ENCODE data around the gene NT5E.
"Not testable (repeated sequence)": the region's sequence is repeated elsewhere in the genome, so short reads cannot be mapped to it uniquely, and the experiment has no call there.

NT5E gene

DNA sequence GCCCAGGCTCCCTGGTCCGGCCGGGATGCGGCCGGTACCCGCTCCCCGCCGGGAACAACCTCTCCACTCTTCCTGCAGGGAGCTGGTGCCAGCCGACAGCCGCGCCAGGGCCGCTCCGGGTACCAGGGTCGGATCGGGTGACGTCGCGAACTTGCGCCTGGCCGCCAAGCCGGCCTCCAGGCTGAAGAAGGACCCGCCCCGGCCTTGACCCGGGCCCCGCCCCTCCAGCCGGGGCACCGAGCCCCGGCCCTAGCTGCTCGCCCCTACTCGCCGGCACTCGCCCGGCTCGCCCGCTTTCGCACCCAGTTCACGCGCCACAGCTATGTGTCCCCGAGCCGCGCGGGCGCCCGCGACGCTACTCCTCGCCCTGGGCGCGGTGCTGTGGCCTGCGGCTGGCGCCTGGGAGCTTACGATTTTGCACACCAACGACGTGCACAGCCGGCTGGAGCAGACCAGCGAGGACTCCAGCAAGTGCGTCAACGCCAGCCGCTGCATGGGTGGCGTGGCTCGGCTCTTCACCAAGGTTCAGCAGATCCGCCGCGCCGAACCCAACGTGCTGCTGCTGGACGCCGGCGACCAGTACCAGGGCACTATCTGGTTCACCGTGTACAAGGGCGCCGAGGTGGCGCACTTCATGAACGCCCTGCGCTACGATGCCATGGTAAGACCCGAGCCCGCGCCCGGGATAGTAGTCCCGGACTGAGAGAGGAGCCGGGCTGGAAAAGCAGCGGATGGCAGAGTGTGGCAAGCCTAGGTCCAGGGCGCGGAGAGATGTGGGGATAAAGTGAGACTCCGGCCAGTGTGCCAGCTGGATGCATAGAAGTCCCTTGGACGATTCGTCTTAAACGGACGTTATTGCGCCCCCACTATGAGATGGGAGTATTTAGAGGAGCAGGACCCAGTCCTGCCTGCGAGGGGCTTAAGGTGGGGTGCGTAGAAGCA, at the start of gene NT5E:
Gene NT5E, plus strand, starts transcription at position 266 of the 942 bp plus-strand sequence. Its CDS starts 57 bp downstream, at position 323.
- DNase-seq, result no peak

DNA sequence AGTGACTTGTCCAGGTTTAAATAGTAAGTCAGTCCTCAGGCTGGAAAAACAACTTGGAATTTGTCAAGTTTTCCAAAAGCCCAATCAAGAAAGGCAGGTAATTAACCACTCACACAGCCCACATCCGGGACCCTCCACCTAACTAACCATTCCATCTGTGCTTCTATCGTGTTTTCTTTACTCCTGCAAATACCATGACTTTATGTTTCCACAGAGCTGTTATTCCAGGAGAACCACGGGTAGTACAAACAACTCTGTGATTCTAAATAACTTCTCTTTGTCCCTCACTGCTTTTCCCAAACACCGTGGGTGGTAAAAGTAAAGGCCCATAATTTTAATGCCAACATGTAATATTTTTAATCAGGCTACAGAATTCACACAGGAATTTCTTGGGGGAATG, 49.6 kb upstream of the NT5E start:
- no peak for DNase-seq

DNA sequence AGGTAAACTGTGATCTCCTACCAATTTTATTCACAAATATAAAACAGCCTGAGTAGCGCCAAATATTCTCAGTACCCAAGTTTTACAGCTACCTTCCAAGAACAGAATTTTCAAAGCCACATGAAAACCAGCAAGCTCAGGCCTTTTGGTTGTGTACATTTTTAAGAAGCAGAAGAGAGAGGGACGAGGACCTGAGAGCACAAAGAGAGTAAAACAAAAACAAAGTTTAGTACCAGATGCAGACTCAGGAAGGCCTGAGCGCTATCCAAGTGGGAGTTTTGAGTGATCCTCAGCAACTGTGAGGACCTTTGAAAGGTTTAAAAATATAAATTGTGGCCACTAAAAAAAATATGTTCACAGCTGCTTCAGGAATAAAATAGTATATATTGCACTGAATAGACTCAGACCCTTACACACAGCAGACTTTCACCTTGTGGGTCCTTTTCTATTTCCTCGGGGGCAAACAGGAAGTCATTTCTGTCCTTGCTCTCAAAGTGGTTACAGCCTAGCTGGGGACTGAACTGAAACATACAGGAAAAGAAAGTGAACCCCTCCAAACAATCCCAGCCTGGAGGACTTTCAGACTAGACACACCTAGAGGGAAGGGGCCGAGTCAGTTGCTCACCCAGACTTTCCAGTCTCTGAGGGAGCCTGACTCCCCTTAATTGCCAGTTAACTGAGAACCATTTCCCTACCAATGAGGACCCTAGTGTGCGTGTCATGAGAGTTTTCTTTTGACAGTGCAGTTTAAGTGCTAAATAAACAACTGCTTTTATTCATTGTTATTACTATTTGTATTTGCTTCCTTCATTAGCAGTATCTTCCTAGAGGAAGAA, 48.5 kb upstream of the NT5E start:
- no peak for DNase-seq

DNA sequence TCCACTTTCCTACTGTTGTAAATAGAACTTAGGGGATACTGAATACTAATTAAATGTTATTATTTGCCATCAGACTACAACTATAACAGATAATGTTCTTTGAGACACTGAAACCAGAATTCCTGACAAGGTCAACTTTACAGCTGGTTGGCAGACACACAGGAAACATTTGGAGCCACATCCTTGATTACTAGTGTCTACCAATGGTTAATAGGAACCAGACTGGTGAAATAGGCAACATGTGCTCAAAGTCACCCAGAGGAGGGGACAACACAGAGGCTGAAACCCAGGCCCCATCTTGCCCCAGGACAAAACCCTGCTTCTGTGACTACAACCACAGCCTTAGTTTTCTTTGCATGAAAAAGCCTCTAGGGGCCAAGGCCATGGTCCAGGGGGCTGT, 47.8 kb upstream of the NT5E start:
- no peak for DNase-seq

DNA sequence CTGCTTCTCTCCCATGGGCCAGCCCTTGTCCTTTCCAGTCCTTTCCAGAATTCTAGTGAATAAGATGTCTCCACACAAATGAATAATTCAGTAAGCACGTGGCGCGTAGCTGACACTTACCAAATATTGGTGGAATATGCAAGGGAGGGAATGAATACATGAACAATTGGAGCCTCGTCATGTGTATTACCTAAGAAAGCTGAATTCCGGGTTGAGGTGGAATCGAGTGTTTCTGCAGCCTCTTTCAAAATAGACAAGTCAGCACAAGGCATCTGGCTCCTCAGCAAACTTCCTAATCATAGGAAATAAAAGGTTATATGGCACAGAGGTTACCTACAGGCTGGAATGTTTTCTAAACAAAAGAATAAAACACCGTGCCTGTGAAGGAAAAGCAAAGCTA, 47.0 kb upstream of the NT5E start:
- no peak for DNase-seq

DNA sequence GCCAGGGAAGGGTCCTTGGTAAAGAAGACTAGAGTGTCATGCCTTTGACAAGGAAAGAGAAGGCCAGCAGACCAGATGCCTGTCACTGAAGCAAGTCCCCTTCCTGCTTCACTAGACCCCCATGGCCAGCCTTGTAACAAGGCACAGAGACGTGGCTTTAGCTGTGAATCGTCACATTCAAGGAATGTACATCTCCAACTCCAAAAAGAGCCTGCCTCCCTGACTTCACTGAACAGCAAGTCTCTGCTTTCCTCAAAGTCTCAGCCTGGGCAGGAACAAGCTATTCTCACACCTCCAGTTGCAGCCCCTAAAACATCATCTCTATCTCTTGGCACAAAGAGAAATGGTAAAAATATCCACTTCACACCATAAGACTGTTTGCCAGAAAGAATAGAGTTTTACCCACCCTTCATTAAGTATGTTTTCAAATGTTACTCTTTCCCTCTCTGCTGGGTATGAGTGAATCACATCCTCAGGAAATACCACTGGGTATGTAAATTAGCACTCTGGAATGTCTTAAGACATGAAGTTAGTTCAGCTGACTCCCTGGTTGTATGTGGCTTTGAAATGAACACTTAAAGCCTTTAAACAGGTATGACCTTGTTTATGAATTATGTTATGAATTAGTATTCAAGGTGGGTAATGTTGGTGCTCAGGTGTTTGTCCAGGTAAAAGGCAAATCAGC, 46.4 kb upstream of the NT5E start:
- no peak for DNase-seq

DNA sequence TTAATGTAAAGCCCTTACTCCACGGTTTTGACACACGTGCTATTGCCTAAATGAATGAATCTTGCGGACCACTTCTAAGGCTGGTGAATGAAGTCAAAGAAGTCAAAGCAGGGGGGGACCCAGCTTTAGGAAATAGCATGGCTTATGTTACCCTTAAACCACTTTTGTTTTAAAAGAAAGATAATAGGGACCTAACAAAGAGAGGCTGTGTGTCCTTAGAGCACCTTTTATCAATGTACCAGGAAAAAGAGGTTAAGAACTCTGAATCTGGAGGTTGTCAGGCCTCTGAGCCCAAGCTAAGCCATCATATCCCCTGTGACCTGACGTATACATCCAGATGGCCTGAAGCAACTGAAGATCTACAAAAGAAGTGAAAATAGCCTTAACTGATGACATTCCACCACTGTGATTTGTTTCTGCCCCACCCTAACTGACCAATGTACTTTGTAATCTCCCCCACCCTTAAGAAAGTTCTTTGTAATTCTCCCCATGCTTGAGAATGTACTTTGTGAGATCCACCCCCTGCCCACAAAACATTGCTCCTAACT, 45.8 kb upstream of the NT5E start:
- not testable (repeated sequence) for DNase-seq

DNA sequence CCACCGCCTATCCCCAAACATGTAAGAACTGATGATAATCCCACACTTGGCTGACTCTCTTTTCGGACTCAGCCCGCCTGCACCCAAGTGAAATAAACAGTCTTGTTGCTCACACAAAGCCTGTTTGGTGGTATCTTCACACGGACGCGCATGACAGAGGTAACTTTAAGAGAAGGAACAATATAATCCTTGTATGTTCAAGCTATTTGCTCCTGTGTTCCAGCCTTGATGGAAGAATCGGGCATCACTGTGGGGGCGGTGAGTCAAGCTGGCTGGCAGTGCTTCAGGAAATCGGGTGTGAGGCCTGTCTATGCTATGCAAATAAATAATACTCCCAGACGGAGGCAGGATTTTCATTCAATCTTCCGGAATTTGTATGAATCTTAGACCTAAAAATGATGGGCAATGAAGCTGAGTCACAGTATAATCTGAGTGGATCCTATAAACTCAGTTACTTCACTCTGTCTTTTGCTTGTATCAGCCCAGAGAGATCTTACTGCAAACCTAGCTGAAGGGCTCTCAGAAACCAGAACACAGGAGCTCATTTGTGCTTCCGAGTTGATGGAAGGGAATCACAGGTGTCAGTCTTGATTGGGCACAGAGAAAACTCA, 45.2 kb upstream of the NT5E start:
- DNase-seq, result no peak

DNA sequence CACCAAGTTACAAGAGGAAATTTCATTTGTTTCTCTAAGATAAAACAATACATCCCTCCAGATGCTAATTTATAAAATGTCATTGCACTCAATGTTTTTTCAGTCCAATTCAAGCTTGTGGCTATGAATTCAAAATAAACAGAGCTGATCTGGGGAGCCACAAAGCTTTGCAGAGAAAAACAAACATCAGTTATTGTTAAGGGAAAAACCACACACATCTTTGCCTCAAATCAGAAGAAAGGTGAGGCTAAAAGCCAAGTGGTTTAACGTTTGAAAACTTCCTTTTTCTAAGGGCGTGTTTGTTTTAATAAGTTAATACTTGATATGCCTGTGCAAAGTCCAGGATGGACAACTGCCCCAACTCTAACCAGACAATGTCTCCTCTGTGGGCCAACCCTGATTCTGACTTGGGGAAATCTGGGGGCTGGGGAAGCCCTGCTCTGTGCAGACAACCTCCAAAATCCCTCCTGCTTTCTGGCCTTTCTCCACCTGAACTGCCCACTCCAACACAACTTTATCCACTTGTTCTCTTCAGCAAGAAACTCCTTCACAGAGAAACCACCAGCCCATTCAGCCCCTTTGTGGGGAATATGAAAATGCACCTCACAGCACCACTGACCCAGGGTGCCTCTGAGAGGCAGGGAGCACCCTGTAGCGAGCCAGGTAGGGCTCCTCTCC, 44.6 kb upstream of the NT5E start:
- DNase-seq, result no peak

DNA sequence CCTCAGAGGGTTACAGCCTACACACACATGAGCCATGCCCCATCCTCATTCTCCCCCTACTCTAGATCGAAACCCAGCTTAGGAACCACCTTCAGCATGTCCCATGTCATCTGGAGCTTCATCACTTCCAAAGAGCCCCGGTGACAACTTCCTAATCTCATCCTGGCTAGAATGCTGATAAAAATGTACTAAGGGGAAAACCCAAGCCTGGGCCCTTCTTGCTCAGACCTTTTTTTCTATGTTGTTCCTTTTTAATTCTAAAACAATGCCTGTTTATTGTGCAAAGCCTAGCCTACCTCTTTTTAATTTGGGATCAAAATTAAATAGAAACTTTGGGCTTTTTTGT, 44.1 kb upstream of the NT5E start:
- DNase-seq, result no peak

DNA sequence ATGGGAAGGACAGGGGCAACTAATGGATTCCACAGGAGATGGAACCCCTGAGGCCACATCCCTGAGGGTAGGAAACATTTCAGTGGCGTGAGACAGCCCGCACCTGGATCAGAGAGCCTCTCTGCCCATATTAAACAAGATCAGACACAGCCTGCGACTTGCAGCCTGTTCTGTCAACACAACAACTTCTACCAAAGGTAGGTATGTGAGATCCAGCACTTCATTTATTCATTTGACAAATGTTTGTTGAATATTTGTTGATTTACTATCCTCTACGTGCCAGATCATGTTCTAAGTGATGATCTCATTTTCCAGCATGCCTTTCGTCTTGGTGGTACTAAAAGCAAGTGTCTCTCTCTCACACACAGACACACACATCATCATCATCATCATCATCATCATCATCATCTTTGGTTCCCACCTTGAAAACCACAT, 43.2 kb upstream of the NT5E start:
- no peak for DNase-seq

DNA sequence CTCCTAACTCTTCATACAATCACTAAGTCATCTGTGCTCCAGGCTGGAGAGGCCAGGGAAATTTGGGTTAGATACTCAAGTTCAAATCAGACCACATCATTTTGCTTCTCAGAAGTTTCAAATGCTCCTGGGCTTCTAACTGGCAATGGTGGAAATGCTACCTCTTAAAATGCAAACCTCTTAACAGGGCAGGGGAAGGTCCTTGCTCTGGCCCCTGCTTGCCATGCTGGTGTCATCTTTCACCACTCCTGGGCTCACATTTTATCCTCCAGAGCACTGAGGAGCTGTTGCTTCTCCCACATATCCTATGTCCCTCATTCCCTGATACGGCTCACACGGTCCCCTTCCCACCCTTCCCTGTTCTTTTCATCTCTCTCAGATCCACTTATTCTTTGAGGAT, 41.8 kb upstream of the NT5E start:
- DNase-seq, result no peak

DNA sequence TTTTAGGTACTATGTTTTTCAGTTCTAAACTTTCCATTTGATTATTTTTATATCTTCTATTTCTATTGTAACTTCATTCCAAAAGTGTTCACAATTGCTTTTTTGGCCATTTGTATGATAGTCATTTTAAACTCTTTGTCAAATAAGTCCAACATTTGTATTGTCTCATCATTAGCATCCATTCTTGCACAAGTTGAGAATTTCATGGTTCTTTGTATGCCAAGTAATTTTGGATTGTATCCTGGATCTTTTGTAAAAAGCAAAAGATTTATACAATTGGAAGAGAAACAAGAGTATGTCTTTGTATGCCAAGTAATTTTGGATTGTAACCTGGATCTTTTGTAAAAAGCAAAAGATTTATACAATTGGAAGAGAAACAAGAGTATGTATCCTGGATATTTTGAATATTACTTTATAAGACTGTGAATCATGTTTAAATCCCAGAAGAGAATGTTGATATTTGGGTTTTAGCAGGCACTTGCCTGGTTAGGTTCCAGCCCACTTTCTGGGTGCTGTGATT, 36.9 kb upstream of the NT5E start:
- DNase-seq, result no peak

DNA sequence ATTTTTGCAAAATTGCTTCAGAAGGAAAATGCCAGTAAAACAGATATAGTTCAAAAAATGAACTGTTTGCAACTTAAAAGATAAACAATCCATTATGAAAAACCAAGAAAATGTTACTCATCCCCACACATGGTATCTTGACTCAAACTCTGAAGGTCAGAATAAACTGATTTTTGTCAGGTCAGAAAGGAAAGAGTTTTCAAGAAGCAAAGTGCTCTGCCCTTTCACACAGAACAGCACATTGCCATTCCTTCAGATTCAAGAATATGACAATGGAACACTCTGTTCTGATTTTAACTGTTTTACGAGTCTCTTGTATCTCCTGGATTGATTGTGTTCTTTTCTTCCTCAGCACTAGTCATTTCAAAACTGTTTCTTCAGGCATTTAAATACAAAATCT, 33.8 kb upstream of the NT5E start:
- no peak for DNase-seq

DNA sequence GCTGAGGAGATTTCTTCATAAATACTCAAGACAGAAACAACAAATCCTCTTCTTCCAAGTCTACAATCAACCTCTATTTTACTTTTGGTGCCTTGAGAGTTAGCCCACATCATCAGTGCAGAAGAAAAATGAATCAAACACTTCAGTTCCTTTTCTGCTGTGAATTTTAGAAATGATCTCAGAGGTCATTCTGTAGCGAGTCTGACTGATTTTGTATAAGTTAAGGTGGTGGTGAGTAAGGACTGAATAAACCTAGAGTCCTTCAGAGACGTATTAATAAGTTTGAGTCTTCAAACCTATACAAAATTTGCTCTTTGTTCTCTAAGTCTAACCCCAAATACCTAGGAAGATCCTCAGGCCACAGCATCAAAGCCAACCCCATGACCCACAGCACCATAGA, 33.1 kb upstream of the NT5E start:
- DNase-seq, result no peak

DNA sequence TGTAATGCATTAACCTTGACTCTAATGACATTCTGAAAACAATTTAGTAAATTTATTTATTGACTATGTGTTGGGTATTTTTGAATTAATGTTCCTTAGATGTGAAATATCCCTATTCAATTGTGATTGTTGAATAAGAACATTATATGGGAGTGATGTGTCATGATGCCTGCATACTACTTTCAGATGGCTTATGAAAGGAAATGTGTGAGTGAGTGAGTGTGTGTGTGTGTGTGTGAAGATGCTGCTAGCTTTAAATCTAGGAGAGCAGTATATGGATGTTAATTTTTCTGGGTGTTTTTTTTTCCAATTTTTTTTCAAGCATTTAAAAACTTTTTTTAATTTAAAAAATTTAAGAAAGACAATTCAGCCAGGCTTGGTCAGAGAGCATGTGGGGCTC, 32.5 kb upstream of the NT5E start:
- no peak for DNase-seq

DNA sequence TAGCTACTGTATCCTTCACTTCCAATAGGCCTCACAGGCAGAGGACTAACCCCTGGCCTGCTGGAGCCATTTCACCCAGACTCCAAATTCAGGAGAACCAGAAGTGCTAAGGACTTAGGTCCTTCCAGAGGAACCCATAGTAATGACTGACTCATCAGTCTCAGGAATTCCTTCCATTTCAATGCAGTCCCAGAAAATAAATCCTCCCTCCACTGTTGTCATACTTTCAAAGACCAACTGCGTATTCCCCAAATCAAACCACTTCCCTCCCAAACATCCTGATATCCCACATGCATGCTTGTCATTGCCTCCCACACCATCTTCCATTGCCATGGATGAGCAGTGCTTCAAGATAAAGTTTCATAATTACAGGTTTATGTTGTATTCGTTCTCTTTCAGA, 31.8 kb upstream of the NT5E start:
- no peak for DNase-seq

DNA sequence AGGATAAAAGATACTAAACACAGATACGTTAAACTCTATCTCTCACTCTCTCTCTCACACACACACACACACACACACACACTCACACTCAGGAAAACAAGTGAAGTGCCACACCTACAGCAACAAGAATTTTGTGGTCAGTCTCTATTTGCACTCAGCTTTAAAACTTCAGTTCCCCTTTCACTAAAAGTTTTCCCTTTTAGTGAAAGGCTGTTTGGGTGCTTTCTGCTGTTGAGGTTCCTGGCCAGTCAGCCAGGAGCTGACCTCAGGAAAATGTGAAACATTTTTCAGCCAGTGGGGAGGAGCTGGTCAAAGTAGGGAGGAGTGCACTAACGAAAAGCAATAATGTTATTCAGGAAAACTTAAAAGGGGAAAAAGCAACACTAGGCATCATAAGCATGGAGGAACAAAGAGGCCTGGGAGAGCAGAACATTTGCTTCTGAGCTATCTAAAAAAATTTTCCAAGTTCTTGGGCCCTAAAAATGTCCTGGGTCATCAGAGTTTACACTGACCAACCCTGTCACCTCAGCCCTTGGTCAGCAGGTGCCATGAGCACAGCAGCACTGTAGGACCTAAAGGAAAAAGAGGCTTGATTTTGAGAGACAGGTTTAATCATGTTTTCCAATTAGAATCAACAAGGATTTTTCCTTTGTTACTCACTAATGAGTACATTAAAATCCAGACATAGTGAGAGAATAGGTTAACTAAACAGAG, 30.7 kb upstream of the NT5E start:
- DNase-seq, result no peak

DNA sequence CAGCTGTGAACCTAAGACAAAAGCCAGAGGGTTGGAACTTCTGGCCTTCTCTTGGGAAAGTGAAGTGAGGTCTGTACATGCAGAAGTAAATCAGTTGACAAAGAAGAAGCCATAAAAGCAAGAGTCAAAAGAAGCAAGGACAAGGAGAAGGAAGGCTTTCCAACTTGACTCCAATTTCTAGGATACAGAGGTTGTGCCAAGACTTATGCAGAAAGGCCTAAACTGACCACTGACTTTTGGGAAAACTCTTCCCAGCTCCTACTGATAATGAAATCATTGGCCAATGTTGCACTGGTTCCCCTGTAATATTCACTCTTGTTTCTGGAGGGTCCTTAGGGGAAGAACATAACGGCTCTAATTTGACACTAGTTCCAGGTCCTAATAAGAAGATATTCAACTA, 29.3 kb upstream of the NT5E start:
- no peak for DNase-seq

DNA sequence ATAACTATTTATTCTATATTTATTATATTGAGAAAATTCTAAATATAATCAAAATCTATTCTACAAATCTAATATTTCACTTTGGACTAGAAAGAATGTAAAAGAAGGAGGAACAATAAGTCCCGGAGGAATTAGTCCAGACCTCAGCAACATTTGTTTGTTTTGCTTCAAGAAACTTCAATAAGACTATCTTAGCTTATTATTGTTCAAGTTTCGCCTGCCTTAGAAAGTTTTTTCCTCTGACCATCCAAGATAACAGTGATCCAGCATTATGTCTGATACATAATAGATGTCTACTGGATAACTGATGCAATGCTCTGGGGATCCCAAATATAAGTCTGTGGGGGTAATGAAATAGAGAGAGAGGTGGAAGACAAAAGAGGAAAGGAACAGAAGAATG, 28.7 kb upstream of the NT5E start:
- no peak for DNase-seq

DNA sequence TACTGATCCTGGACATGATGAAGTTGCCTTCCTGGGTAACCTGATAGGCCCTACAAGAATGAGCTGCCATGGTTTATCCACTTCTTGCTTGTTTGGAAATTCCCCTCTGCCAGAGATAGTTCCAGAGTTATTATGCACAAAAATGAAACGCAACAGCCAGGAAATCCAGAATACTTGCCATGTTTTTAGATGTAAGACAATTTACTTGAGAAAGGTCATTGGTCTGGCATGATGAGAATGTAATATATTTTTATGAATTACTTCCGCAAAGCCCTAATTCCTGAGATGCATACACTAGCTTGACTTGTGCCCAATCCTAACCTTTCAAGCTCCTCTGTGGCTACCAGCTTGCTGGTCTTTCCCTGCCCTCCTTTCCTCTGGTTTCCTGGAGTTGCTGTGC, 27.9 kb upstream of the NT5E start:
- DNase-seq, result no peak

Measured in NCI-H1417 treated with DMSO at 0.1 percent for 48 hours (cell line).